ENCODE measurements around the gene ZNF764. TPM values are rescaled to one million over a fixed set of nuclear protein-coding genes. Genes with fewer than 3 reads are reported as not detected.
"Not testable (repeated sequence)": the region's sequence is repeated elsewhere in the genome, so short reads cannot be mapped to it uniquely, and the experiment has no call there.

Gene ZNF764
- total RNA-seq: 15.3 and 16.4 TPM in 2 replicates

DNA sequence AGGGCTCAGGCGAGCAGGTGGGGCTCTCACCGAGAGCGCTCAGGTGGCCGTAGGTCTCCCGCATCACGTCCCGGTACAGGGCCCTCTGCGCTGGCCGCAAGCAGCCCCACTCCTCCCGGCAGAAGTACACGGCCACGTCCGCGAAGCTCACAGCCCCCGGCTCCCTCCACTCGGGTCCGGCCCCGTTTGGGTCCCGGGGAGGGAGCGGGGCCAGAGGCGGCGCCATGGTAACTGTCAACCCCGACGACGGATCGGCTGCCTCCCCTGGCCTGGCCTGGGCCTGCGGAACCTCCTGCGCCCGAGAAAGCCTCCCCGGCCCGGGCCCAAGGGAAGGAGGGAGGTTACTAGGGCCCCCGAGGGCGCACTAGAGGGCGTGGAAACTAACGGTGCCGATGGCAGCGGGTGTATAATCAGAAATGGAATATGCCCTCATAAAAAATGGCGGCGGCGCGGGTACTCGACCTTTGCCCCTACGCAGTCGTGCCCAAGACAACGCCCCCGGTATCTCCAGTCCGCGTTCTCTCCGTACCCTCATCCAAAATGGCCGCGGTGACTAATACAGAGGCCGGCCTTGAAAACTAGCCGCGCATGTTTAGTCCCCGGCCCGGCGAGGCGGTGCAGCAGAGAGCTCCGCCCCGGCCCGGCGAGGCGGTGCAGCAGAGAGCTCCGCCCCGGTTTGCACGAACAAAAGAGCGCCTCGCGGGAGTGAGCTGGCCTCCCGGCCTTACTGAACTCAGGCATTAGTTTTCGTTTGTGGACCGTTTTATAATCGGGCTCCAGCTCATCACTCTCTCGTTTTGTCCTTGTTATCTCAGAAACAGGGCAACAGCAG, at the start of gene ZNF764:
TSS of gene ZNF764 (minus strand) at position 418 of the 832 bp plus-strand sequence. CDS start at position 226, 192 bp downstream.
- intact Hi-C loops (cut with micrococcal nuclease): loop anchor here (1.0 to 2.0 kb wide), 7 partner anchors 14 to 136 kb away; partner anchors contain the start of genes FBRS, PRR14, ZNF768 and ZNF785

DNA sequence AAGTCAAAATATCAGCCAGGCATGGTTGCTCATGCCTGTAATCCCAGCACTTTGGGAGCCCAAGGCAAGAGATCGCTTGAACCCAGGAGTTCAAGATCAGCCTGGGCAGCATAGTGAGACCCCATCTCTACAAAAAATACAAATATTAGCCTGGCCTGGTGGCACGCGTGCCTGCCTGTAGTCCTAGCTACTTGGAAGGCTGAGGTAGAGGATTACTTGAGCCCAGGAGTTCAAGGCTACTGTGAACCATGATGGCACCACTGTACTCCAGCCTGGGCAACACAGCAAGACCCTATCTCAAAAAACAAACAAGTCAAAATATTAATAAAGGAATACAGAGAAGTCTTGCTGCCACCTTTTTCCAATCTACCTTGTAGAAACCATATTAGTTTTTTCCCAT, 47.8 kb upstream of the ZNF764 start:
- intact Hi-C loops (cut with micrococcal nuclease): no loop called here

DNA sequence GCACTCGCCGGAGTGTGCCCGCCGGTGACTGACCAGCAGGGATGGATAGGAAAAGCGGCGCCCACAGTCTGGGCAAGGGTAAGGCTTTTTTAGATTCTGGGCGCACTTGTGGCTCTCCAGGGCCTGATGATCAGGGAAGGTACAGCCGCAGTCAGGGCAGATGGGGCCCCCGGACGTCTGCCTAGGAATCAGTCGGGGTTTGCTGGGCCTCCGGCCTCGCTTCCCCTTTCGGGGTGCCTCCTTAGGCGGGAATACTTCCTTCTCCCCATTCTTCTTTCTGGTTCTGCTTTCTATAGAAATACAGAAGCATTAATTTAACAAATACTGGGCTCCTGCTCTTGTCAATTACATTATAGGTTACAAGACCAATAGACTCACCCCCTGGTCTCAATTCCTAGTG, 47.0 kb upstream of the ZNF764 start:
- intact Hi-C loops (cut with micrococcal nuclease): no loop called here

DNA sequence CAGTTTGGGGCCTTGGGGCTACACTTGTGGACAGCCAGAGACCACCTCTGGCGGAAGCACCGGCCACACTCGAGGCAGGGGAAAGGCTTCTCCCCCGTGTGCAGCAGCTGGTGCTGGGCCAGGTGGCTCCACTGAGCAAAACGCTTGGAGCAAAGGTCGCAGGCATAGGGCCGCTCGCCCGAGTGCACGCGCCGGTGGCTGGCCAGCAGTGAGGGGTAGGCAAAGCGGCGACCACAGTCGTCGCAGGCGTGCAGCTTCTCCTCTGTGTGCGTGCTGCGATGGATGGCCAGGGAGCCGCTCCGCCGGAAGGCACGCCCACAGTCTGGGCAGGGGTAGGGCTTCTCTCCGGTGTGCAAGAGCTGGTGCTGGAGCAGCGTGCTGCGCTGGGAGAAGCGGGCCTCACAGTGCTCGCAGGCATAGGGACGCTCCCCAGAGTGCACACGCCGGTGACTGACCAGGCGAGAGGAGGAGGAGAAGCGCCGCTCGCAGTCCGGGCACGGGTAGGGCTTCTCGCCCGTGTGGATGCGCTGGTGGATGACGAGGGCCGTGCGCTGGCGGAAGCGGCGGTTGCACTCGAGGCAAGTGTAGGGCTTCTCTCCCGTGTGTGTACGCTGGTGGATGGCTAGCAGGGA, 46.3 kb upstream of the ZNF764 start:
- intact Hi-C loops (cut with micrococcal nuclease): no loop called here

DNA sequence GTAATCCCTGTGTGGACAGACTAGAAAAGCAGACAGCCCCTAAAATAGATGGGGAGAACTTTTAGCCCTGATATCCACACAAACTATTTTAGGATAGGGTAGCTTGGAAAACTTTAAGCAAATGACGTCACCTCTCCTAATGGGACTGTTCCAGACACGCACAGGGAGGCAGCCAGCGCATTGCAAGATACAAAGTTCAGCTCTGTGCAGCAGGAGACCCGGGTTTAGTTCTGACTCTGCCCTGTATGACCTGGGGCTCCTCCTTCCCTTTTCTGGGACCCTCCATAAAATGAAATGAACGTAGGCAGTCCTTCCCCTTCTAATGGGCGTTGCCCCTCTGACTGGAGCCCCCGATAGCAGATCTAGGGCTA, 45.8 kb upstream of the ZNF764 start:
- intact Hi-C loops (cut with micrococcal nuclease): no loop called here

DNA sequence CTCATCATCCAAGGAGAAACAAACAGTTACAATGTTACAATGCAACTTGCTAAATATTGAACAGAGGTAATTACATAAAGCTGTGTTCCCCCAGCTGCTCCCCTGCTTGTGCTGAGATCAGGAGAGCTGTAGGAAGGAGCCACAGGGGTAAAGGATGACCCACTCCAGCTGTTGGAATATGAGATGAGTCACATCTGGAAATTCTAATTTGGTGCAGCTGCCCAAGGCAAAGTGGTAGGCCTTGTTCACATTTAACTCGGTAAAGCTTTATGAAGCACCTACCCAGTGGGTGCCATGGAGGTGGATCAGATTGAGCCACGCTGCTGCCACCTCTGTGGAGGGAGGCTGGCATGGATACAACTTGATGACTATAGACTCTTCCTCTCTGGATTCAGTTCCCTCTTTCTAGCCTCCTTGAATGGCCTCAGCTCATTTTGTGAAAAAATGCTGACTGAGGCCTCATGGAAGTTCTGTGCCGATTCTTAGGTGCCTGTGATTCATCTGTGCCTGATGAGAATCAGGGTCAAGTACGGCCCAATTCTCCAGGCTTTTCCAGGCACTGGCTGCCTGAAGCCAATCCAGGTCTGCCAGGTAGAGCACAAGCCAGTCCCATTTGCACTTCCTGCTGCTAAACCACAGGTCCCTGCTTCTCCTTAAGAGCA, 44.6 kb upstream of the ZNF764 start:
- intact Hi-C loops (cut with micrococcal nuclease): no loop called here

DNA sequence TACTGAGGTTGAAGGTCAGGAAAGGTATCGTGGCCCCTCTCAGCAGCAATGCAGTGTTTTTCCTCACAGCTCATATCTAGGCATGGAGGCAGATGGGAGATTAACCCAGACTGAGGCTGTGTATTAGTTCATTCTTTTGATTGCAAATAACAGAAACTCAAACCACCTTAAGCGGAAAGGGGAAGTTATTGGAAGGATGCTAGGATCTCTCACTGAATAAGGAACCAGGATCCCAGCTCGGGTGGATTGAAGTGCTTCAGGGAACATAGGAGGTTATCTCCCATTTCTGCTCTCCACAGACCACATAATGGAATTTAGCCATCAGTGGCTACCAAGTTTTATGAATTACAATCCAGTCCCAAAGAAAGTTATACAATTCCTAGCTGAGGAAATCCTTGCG, 43.8 kb upstream of the ZNF764 start:
- intact Hi-C loops (cut with micrococcal nuclease): no loop called here

DNA sequence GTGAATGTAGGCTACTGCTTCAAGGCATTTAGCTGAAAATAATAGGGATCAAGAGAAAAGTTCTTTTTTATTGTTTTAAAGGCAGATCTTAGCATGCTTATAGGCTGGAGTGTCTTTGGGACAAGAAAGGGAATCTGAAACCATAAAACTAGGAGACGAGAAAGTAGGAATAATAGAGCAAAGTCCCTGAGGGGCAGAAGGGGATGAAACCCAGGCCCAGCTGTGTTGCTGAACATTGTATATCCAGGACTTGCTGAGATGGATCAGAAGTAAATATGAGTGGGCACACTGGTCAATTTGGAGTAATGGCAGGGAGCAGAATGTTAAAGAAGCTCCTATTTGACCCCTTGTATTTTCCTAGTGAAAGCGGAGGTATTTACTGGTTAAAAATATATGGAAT, 42.8 kb upstream of the ZNF764 start:
- intact Hi-C loops (cut with micrococcal nuclease): no loop called here

DNA sequence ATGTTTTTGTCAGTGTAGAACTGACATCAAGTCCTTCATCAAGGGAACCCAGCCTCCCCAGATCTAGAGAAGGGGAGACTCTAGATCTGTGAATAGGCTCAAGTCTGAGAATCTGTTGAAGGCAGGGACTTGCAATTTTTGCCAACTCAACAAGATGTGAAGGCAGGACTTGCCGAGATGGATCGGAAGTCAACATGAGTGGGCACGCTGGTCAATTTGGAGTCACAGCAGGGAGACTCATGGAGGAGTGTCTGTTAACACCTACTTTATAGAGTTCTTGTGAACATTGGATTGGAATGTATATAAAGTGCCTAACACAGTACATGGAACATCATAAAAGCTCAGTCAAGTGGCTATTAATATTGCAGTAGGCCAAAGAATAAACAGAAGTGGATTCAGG, 42.0 kb upstream of the ZNF764 start:
- intact Hi-C loops (cut with micrococcal nuclease): no loop called here

DNA sequence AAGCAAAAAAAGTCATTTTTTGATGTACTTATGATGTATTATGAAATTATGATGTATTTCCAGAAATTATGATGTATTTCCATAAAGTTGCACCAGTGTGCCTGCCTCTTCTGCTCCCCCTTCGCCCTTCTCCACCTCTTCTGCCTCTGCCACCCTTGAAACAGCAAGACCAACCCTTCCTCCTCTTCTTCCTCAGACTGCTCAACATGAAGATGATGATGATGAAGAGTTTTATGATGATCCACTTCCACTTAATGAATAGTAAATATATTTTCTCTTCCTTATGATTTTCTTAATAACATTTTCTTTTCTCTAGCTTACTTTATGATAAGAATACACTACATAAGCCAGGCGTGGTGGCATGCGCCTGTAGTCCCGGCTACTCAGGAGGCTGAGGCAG, 34.7 kb upstream of the ZNF764 start:
- intact Hi-C loops (cut with micrococcal nuclease): no loop called here

DNA sequence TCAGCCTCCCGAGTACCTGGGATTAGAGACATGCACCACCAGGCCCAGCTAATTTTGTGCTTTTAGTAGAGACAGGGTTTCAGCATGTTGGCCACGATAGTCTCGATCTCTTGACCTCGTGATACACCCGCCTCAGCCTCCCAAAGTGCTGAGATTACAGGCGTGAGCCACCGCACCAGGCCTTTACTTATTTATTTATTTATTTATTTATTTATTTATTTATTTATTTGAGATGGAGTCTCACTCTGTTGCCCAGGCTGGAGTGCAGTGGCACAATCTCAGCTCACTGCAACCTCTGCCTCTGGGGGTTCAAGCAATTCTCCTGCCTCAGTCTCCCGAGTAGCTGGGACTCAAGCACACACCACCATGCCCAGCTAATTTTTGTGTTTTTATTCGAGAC, 32.7 kb upstream of the ZNF764 start:
- intact Hi-C loops (cut with micrococcal nuclease): not testable (repeated sequence)

DNA sequence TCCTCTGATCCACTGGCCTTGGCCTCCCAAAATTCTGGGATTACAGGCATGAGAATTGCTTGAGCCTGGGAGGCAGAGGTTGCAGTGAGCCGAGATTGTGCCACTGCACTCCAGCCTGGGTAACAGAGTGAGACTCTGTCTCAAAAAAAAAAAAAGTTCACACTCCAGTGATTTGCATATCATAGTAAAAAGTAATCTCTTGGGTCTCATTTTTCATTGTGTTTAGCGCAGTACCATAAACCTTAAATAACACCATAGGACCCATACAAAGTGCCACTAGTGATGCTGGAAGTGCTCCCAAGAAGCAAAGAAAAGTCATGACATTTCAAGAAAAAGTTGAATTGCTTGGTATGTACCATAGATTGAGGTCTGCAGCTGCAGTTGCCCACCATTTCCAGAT, 31.4 kb upstream of the ZNF764 start:
- intact Hi-C loops (cut with micrococcal nuclease): not testable (repeated sequence)

DNA sequence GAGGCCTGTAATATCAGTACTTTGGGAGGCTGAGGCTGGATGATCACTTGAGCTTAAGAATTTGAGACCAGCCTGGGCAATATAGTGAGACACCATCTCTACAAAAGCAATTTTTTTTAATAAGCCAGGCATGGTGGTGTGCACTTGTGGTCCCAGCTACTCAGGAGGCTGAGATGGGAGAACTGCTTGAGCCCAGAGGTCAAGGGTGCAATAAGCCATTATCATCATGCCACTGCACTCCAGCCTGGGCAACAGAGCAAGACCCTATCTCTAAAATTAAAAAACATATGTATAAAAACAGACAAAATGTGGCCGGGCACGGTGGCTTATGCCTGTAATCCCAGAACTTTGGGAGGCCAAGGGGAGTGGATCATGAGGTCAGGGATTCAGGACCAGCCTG, 30.5 kb upstream of the ZNF764 start:
- intact Hi-C loops (cut with micrococcal nuclease): no loop called here

DNA sequence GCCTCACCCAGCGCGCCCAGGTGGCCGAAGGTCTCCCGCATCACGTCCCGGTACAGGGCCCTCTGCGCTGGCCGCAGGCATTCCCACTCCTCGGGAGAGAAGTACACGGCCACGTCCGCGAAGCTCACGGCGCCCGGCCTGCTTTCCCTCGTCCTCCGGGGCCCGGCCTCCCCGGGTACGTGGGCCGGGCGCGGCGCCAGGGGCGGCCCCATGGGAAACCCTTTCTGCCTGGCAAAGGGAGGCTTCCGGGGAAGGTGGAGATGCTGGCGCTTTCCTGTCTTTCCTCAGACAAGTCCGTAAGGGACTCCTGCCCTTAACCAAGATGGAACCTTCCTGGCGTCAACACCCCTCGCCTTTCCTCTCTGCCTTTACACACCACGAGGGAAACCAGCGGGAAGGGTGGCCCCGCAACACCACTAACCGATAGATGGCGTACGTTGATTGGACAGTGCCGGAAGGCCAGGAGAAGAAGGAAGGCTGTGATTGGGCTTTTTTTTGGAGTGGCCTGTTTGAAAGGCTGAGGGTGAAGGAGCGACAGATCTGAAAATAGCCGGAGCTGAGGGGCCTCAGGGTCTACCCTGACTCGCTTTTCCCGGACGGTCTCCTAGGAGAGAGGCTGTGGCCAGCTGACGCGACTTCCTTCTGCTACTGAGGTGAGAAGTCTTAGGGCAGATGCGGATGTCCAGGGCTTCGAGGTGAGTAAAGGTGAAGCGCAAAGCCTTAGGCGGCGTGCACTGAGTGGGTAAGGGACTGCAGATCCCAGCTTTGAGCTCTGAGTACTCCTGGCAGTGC, 27.4 kb upstream of the ZNF764 start, which contains the start of gene ZNF785:
TSS of gene ZNF785 (minus strand) at position 298 of the 792 bp plus-strand sequence. CDS start at position 212, 86 bp downstream.
- intact Hi-C loops (cut with micrococcal nuclease): loop anchor here (1.0 to 2.0 kb wide), 6 partner anchors 13 to 65 kb away; partner anchors contain the start of genes PRR14, ZNF747, ZNF764 and ZNF768

DNA sequence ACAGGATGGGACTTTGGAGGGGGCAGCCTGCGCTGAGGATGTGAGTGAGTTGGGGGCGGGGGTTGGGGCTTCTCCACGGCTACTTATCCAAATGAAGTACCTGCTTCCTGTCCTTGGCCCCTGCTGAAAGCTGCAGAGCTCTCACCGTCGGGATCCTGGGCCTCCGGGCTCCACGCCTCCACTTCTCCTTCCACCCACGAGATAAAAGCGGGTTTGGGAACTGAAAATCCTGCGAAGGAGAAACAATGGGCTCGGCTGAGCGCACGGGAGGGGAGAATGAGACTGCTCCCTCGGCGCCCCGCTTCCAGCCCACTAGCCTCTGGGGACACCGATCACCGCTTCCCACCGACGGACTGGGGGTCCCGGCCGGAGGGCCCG, 26.8 kb upstream of the ZNF764 start:
- intact Hi-C loops (cut with micrococcal nuclease): loop anchor here (1.0 to 2.0 kb wide), 5 partner anchors 13 to 66 kb away; partner anchors contain the start of genes PRR14, ZNF747 and ZNF764

DNA sequence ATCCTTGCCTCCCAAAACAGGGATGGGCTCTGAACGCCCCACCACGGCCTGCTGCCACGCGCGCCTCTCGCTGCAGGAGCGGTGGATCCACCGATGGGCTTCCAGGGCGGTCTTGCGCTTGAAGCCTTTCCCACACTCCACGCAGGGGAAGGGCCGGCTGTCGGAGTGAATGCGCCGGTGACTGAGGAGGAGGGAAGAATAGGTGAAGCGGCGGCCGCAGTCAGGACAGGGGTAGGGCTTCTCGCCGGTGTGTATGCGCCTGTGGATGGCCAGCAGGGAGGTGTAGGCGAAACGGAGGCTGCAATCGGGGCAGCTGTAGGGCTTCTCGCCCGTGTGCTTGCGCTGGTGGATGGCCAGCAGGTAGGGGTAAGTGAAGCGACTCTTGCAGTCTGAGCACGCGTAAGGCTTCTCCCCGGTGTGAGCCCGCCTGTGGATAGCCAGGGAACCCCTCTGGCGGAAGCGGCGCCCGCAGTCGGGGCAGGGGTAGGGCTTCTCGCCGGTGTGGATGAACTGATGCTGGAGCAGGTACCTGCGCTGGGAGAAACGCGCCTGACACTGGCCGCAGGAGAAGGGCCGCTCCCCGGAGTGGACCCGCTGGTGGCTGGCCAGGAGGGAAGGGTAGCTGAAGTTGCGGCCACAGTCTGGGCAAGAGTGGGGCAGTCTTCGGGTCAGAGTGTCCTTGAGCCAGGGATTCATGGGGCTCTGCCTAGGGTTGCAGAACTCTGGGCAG, 24.6 kb upstream of the ZNF764 start:
- intact Hi-C loops (cut with micrococcal nuclease): no loop called here

DNA sequence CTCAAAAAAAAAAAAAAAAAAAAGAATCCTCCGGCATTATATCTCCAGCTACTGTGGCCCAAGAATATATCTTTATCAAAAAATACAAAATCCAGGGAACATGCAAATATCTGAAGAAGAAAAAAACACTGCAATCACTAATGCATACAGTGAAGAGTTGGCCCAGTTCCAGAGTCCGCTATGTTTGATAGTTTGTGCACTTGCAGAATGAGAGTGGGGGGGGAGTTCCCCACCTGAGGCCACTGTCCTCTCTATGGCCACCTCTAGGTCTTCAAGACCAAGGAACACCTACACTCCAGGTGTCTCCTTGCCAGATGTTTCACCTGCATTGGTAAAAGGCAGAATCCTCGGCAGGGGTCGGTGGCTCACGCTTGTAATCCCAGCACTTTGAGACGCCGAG, 23.3 kb upstream of the ZNF764 start:
- intact Hi-C loops (cut with micrococcal nuclease): no loop called here

DNA sequence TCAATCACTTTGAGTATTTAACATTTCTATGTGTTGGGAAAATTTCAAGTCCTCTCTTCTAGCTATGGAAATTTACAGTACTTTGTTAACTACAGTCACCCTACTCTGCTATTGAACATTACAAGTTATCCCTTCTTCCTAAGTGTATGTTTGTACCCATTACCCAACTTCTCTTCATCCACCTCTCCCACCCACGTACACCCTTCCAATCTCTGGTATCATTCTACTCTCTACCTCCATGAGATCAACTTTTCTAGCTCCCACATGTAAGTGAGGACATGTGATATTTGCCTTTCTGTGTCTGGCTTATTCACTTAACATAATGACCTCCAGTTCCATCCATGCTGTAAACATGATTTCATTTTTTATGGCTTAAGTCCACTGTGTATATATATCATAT, 16.5 kb upstream of the ZNF764 start:
- intact Hi-C loops (cut with micrococcal nuclease): loop anchor here (5.0 kb wide), 1 partner anchor 348 kb away; the partner anchor contains the start of gene FBXL19

DNA sequence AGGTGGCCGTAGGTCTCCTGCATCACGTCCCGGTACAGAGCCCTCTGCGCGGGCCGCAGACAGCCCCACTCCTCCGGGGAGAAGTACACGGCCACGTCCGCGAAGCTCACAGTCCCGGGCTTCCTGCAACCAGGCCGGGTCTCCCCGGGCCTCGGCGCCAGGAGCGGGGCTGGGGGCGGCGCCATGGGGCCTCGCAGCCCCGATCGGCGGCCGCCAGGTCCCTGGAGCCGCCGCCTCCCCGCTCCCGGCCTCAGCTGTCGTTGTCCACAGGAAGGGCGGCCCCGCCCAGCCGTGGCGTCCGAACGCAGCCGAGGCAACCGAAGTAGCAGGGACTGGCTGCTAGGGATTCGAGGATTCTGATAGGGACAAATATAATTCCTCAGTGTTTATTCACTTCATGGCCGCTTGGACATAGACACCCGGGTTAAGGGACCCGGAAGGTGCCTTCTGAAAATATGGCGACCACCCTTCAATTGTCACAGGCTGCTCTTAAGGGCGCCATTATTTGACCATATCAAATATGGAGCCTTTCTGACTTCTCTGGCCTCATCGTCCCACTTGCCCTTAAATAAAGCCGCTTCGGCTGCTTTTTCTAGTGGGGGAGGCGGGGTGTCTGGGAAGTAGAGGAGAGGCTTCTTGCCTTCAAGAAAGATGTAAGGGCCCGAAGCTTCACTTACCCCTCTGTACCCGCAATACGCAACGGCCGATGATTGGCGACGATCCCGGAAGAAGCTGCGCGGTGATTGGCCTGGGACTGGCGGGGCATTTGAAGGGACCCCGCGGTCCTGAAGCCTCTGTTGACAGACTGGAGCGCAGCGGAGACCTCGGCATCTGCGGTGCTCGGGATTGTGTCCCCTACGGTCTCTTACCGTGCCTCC, 13.5 kb upstream of the ZNF764 start, which contains the start of gene ZNF688:
TSS of gene ZNF688 (minus strand) at position 270 of the 878 bp plus-strand sequence. CDS start at position 185, 85 bp downstream.
- intact Hi-C loops (cut with micrococcal nuclease): loop anchor here (1.0 to 5.0 kb wide), 7 partner anchors 13 to 351 kb away; partner anchors contain the start of genes FBRS, FBXL19, PRR14 and ZNF764
